Spleen (tissue), 7 donors: Measurements from ENCODE around the gene PRG3.

ENCODE experiments used
- POLR2A ChIP-seq, 3 donors: fragments of 450-650 bp; IDR thresholded peaks; one replicate each; pipeline ENCODE4 v1.5.1; 2017; ENCODE audit warnings: antibody characterized with exemption in 3 of 3, mild to moderate bottlenecking in 1 of 3
- POLR2AphosphoS5 ChIP-seq, 3 donors: sonication (generic); formaldehyde crosslinking; IDR thresholded peaks; one replicate each; pipeline ENCODE4 v1.5.1; 2017; ENCODE audit warnings: antibody characterized with exemption in 3 of 3
- TF ChIP-seq, protein P1 (sequence below), 11 experiments: fragments of 200-600 bp in 7 of 11; fragments of 450-650 bp in 4 of 11; sonication (generic) in 4 of 11; IDR thresholded peaks in 8 of 11; conservative IDR thresholded peaks in 3 of 11; 1 replicate in 7 of 11; 2 replicates in 4 of 11; pipeline versions ENCODE4 v1.4.0 to v1.8.0; 2016 to 2021; ENCODE audit warnings: antibody characterized with exemption in 11 of 11, inconsistent platforms in 4 of 11, mild to moderate bottlenecking in 1 of 11
- donor health status: DM: no; HTN: no; CAD: no; lungs with moderate emphysema.
- donor health status: DM: no; HTN: no; CAD: no.
- donor health status: DM: no; HTN: no; CAD: no.

- TF ChIP-seq, protein P1, sequence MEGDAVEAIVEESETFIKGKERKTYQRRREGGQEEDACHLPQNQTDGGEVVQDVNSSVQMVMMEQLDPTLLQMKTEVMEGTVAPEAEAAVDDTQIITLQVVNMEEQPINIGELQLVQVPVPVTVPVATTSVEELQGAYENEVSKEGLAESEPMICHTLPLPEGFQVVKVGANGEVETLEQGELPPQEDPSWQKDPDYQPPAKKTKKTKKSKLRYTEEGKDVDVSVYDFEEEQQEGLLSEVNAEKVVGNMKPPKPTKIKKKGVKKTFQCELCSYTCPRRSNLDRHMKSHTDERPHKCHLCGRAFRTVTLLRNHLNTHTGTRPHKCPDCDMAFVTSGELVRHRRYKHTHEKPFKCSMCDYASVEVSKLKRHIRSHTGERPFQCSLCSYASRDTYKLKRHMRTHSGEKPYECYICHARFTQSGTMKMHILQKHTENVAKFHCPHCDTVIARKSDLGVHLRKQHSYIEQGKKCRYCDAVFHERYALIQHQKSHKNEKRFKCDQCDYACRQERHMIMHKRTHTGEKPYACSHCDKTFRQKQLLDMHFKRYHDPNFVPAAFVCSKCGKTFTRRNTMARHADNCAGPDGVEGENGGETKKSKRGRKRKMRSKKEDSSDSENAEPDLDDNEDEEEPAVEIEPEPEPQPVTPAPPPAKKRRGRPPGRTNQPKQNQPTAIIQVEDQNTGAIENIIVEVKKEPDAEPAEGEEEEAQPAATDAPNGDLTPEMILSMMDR (IDR thresholded peaks at IDR 0.05 in 8 of 11, conservative IDR thresholded peaks at IDR 0.05 in 3 of 11), result no peak
- TF ChIP-seq POLR2AphosphoS5 (IDR thresholded peaks at IDR 0.05) (no peak), POLR2A (IDR thresholded peaks at IDR 0.05) (no peak)
Measured at GRCh38 chr11:57417056-57417455, 36.1 kb upstream of the PRG3 start.
